Activated naive CD4-positive, alpha-beta T cell treated with anti-CD3 and anti-CD28 coated beads, Interleukin-2, amount 50 U/mL, for 24 hours (primary cell): Measurements from ENCODE around the gene ARSB.

Source experiments
- H3K27ac Mint-ChIP-seq: one replicate; pipeline ENCODE4 v1.8.0; 2021; ENCODE audit warnings: mild to moderate bottlenecking, mixed read lengths
- H3K27me3 Mint-ChIP-seq: one replicate; pipeline ENCODE4 v1.8.0; 2021; ENCODE audit warnings: mixed read lengths
- H3K36me3 Mint-ChIP-seq: one replicate; pipeline ENCODE4 v1.8.0; 2021; ENCODE audit warnings: mixed read lengths
- H3K4me1 Mint-ChIP-seq: one replicate; pipeline ENCODE4 v1.8.0; 2021; ENCODE audit warnings: mixed read lengths
- H3K4me3 Mint-ChIP-seq: one replicate; pipeline ENCODE4 v1.8.0; 2021; ENCODE audit warnings: mild to moderate bottlenecking, mixed read lengths
- H3K9me3 Mint-ChIP-seq: one replicate; pipeline ENCODE4 v1.8.0; 2021; ENCODE audit warnings: mixed read lengths

Gene ARSB

DNA sequence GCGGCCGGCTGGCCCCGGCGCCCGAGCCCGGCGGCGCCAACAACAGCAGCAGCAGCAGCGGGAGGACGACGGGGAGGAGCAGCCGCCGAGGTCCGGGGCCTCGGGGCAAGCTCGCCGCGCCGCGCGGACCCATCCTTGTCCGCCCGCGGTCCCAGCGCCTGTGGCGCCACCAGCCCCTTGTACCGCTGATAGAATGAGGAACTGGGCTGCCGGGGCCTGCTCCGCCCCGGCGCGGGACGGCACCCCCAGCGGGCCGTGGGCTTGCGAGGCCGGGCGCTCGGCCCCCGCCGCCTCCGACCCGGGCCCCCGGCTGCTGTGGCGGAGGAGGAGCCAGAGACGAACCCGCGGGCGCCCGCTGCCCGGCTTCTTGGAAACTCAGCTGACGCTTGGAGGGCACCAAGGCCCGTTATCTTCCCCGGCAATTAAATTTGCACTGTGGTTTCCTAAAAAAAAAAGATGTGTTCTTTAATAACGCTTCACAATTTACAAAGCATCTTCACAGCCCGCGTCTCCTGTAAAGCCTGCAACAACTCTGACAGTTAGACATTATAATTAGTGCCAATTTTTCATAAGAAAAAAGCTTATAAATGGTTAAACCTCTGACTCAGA, at the start of gene ARSB:
ARSB (minus strand) TSS at position 195 of the 609 bp plus-strand sequence; CDS start at position 133, 62 bp downstream.
- H3K27me3 Mint-ChIP-seq = no peaks in the 10 kb centered on the region
- H3K4me1 Mint-ChIP-seq = peaks cover 38% of the 10 kb centered on the region
- H3K27ac Mint-ChIP-seq = peak within 1 kb of the TSS; percentile 97

DNA sequence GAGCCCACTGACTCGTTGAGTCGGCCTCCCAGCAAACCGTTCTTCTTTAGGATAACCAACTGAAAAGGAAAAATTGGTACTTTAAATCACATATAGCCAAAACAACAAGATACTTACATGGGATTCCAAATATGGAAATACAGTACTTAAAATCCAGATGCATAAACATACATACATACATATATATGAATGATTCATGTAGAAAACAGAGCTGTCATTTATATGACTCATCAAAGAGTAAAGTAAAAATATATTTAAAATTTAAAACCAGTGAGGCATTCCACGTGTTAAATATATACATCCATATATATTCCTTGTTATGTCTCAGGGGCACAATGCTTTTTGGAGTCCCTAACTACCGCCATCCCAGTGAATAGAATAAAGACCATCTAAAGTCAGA, 47.7 kb upstream of the ARSB start:
- Mint-ChIP-seq H3K9me3 (no peaks in the 10 kb centered on the region), H3K27me3 (no peaks in the 10 kb centered on the region), H3K4me1 (no peaks in the 10 kb centered on the region), H3K27ac (no peak overlapping the region), H3K4me3 (no peak overlapping the region), H3K36me3 (no peaks in the 10 kb centered on the region)

More for the DNA sequence above, at the start of gene ARSB:
- H3K4me3 Mint-ChIP-seq = peak within 1 kb of the TSS; percentile 97
- H3K9me3 Mint-ChIP-seq = no peaks in the 10 kb centered on the region
- H3K36me3 Mint-ChIP-seq = no peaks in the 10 kb centered on the region

DNA sequence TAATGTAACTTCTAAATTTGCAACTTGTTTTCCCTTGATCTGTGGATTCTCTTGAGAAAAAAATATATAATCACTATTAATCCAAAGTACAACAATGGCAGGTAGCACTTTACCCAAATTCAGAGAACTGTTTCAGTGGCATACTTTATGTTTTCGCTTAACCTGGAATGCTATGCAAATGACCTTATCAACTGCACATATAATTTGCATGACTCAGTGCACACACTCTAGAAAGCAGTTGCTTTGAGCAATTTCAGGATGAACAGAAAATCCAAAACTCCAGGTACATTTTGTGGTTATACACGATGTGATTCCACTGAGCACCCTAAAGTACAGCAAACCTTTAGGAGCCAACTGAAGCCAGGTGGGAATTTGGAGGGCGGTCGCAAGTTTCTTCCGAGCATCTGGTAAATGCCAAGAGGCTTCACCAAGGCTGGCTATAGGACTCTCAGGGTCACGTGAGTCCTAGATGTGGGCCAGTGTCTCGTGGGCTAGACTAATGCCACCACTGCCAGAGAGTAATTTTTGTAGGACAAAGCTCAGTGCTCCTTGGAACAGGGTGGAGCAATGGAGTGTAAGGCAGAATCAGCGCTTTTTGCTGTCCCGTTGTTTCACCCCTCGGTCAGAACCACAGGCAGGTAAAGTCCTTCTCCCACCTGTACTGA, 47.1 kb upstream of the ARSB start:
- H3K27me3 Mint-ChIP-seq = no peaks in the 10 kb centered on the region
- no peaks in the 10 kb centered on the region for H3K36me3 Mint-ChIP-seq
- no peak overlapping the region for H3K27ac Mint-ChIP-seq
- no peaks in the 10 kb centered on the region for H3K4me1 Mint-ChIP-seq
- H3K4me3 Mint-ChIP-seq = no peak overlapping the region
- no peaks in the 10 kb centered on the region for H3K9me3 Mint-ChIP-seq

DNA sequence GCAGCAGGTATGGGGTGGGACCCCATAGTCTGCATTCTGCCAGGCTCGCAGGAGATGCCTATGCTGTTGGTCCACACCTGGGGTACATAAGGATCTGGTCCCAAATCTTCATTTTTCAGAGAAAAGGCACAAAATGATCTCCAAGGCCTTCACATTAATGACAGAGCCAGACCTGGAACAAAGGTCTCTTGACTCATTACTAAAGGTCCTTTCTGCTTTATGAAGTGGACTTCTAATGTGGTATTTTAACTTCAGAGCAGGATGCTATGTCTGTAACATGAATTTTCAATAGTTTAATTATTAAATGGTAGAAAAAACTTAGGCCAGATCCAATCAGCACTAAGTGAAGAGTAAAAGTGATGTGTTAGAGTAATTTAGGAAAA, 46.4 kb upstream of the ARSB start:
- H3K4me3 Mint-ChIP-seq = no peak overlapping the region
- no peak overlapping the region for H3K27ac Mint-ChIP-seq
- H3K9me3 Mint-ChIP-seq = no peaks in the 10 kb centered on the region

DNA sequence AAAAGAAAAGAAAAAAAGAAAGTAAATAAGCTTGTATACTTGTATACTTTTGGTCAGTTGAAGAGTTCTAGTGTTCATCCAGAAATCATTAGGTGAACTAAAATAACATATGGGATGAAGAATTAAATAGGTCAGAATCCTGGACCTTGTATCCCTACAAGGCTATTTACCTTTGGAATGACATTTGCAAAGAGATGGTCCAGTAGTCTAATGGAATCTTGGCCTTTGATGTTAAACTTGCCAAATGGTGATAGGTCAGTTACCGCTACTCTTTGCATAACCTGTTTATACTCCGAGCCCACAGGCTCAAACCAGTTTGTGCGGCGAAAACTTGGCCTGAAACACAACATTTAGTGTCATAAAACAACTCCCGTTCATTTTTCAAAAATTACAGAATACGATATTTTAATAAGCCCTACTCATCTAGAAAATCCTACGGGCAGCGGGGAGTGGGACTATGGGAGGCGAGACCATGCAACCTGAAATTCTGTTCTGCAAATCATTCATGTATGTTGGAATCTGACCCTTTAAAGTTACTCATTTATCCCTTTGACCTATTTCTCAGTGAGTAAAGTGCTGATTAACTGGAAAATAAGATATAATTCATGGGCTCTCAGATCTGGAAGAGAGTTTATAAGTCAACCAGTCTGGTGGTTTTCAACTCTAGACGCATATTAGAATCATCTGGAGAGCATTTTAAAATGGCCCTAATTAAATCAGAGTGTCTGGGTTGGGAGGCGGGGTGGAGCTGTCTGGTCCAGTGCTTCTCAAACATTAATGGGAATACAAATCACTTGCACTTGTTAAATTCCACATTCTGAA, 45.8 kb upstream of the ARSB start:
- Mint-ChIP-seq H3K4me3 (no peak overlapping the region), H3K27me3 (peaks cover 4% of the 10 kb centered on the region), H3K27ac (no peak overlapping the region)

More for the DNA sequence above, 46.4 kb upstream of the ARSB start:
- Mint-ChIP-seq H3K36me3 (no peaks in the 10 kb centered on the region), H3K4me1 (no peaks in the 10 kb centered on the region), H3K27me3 (peaks cover 2% of the 10 kb centered on the region)

DNA sequence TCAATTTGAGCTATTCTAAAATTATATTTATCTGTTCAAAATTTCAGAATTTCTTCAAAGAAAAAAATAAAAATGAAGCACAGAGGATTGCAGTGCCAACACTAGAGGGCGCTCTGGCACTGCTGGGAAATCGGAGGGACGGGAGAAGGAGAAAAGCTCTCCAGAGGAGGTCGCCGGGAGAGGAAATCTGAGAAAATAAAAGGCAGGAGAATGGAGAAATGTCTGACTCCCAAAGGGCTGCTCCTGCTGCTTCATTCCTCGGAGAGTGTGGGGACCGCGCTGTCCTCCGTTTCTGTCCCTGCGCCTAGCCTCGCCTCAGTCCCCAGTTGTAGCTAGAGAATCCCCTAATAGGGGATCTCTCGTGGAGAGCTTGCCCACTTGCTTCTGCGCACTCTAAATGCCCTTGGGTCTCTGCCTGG, 40.0 kb upstream of the ARSB start:
- Mint-ChIP-seq H3K27me3 (peaks cover 27% of the 10 kb centered on the region), H3K4me1 (peaks cover 18% of the 10 kb centered on the region), H3K9me3 (no peaks in the 10 kb centered on the region), H3K36me3 (no peaks in the 10 kb centered on the region), H3K27ac (no peak overlapping the region), H3K4me3 (peak overlapping the region; percentile 49)

More for the DNA sequence above, 45.8 kb upstream of the ARSB start:
- Mint-ChIP-seq H3K9me3 (no peaks in the 10 kb centered on the region), H3K4me1 (no peaks in the 10 kb centered on the region), H3K36me3 (no peaks in the 10 kb centered on the region)

DNA sequence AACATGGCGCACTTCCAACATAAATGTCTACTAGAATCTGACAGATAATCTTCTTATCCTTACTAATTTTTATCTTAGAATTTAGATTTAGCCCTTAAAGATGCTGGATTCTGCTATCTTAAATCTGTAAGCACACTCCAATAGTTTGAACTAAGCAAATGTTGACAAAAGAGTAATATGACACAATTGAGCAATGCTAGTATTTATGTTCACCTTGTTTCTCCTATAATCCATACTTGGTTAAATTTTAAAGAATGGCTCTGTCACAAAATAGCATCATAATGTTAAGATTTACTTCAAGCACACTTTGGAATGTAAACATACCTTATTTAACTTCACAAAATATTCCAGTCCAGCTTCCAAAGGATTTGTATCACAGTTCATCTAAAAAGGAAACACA, 38.8 kb upstream of the ARSB start:
- no peaks in the 10 kb centered on the region for H3K36me3 Mint-ChIP-seq
- no peak overlapping the region for H3K4me3 Mint-ChIP-seq
- H3K4me1 Mint-ChIP-seq = peaks cover 18% of the 10 kb centered on the region
- H3K27me3 Mint-ChIP-seq = peaks cover 35% of the 10 kb centered on the region
- no peak overlapping the region for H3K27ac Mint-ChIP-seq
- H3K9me3 Mint-ChIP-seq = no peaks in the 10 kb centered on the region

DNA sequence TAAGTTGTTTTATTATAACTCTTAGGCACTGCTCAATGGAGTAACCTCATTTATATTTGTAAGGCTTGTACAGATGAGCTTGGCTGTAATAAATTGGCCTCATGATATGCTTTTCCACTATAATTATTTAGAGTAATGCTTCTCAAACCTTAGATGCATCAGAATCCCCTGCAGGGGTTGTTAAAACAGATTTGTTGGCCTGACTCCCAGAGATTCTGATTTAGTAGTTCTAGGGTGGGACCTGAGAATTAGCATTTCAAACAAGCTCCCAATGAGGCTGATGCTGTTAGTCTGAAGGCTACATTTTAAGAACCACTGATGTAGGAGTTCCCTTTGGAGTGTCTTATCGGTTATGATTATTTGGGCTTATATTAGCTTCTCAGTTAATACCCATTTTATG, 38.2 kb upstream of the ARSB start:
- Mint-ChIP-seq H3K9me3 (no peaks in the 10 kb centered on the region), H3K27ac (no peak overlapping the region), H3K4me1 (peaks cover 18% of the 10 kb centered on the region), H3K36me3 (no peaks in the 10 kb centered on the region), H3K4me3 (no peak overlapping the region), H3K27me3 (peaks cover 35% of the 10 kb centered on the region)

DNA sequence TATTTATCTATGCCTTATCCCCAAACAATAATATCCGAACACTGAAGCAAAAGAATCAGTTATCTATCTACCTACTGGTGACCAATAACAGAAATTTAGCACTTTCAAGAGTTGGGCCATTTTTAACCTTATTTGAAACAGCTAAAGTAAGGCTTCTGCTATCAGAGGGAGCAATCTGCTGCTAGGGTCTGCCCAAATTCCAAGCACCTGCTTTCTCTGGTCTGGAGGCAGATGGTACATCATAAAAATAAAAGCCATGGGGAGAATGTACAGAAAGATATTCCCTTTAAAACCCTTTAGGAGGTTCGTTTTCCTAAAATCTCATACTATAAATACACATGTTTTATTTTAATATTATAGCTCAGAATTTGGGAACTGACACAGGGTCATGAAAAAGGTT, 37.7 kb upstream of the ARSB start:
- Mint-ChIP-seq H3K36me3 (no peaks in the 10 kb centered on the region), H3K27ac (no peak overlapping the region), H3K9me3 (no peaks in the 10 kb centered on the region), H3K4me1 (peaks cover 18% of the 10 kb centered on the region), H3K4me3 (no peak overlapping the region), H3K27me3 (peaks cover 36% of the 10 kb centered on the region)

DNA sequence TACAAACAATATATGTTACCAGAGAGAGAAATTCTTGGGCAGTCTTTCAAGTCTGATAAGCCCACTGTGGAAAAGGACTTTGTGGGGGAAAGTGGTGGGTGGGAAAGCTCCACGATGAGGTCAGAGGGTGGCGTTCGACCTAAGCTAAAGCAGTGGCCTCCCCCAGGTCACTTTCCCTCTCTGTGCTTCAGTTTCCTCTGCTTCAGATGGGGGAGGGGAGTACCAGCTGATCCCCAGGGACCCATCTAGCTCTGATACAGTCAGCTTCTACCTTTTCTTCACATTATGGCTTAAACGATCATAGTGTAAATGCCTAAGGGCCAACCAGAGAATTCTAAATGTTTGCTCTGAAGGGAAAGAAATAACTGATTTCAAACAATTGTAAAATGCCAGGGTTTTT, 36.6 kb upstream of the ARSB start:
- H3K9me3 Mint-ChIP-seq = no peaks in the 10 kb centered on the region
- no peaks in the 10 kb centered on the region for H3K36me3 Mint-ChIP-seq
- H3K4me1 Mint-ChIP-seq = peaks cover 18% of the 10 kb centered on the region
- no peak overlapping the region for H3K4me3 Mint-ChIP-seq
- peaks cover 42% of the 10 kb centered on the region for H3K27me3 Mint-ChIP-seq
- no peak overlapping the region for H3K27ac Mint-ChIP-seq

DNA sequence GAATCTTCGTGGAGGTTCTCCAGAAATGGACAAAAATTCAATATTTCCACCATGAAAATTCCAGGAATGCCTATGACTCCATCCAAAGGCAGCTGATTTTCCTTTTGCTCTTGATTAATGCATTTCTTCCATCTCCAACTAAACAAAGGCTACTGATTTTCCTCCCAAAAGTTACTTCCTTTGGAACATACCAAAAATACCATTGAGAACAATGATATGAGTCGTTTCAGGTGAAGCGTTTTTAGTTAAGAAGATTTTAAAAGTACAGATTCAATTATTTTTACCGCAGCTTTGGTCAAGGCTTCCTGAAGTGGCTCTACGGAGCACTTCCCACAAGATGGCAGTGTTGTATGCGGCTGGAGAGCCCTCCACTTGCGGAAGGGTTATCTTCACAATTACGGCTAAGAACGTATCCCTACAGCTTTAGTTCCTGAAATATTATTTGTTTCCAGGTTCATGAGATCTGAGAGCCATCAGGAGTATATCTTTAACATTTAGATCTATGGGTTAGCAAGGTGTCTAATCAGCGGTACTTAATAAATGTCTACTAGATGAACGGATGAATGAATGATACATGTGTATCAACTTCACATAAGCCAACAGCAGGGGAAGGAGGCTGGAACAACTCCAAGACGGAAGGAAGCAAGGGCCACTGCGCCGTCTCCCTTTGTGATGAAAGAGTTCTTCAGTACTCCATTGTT, 35.9 kb upstream of the ARSB start:
- Mint-ChIP-seq H3K4me3 (no peak overlapping the region), H3K27me3 (peaks cover 38% of the 10 kb centered on the region), H3K4me1 (peaks cover 18% of the 10 kb centered on the region), H3K9me3 (no peaks in the 10 kb centered on the region), H3K36me3 (no peaks in the 10 kb centered on the region), H3K27ac (no peak overlapping the region)

DNA sequence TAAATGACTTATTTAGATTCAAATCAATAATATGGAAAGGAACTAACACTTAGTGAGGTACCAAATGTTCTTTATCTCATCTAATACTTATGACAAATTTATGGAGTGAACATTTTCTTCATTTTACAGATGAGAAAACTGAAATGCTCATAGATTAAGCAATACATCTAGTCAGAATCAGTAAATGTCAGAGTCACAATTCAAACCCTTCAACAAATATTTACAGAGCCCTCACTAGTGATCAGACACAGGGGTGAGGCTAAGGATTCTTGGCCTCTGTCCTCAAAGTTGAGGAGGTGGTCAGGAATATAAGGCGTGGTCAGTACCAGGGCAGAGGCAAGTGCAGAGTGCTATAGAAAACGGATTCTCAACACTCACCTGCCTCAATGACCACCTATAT, 29.5 kb upstream of the ARSB start:
- Mint-ChIP-seq H3K4me3 (no peak overlapping the region), H3K36me3 (peaks cover 3% of the 10 kb centered on the region), H3K27me3 (peaks cover 18% of the 10 kb centered on the region), H3K9me3 (peaks cover 9% of the 10 kb centered on the region), H3K4me1 (no peaks in the 10 kb centered on the region), H3K27ac (no peak overlapping the region)

DNA sequence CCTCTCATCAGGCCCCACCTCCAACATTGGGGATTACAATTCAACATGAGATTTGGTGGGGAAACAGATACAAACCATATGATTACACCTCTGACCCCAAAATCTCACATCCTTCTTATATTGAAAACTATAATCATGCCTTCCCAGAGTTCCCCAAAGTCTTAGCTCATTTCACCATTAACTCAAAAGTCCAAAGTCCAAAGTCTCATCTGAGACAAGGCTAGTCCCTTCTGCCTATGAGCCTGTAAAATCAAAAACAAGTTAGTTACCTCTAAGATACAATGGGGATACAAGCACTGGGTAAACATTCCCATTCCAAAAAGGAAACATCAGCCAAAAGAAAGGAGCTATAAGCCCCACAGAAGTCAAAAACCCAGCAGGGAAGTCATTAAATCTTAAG, 26.8 kb upstream of the ARSB start:
- H3K4me3 Mint-ChIP-seq = no peak overlapping the region
- no peak overlapping the region for H3K27ac Mint-ChIP-seq
- H3K4me1 Mint-ChIP-seq = no peaks in the 10 kb centered on the region
- H3K36me3 Mint-ChIP-seq = peaks cover 4% of the 10 kb centered on the region
- peaks cover 6% of the 10 kb centered on the region for H3K27me3 Mint-ChIP-seq
- H3K9me3 Mint-ChIP-seq = peaks cover 9% of the 10 kb centered on the region

DNA sequence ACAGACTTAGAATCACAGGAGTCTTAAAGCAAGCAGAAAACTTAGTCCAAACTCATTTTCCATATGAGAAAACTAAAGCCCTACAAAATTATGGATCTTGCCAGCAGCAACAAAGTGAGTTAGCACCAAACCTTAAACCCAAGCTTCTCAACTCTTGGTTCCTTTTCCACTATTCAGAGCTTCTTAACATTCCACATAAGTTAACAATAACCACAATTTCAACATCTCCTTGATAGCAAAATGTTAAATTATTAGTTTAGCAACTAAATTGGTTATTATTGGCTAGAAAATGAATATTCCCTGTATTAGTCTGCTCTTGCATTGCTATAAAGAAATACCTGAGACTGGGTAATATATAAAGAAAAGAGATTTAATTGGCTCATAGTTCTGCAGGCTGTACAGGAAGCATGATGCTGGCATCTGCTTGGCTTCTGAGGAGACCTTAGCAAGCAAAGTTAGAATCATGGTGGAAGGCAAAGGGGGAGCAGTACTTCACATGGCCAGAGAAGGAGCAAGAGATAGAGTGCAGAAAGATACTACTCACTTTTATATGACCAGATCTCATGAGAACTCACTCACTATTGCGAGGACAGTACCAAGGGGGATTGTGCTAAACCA, 26.2 kb upstream of the ARSB start:
- Mint-ChIP-seq H3K27me3 (peaks cover 6% of the 10 kb centered on the region), H3K9me3 (peaks cover 9% of the 10 kb centered on the region), H3K4me3 (no peak overlapping the region), H3K27ac (no peak overlapping the region), H3K4me1 (no peaks in the 10 kb centered on the region), H3K36me3 (peaks cover 4% of the 10 kb centered on the region)

DNA sequence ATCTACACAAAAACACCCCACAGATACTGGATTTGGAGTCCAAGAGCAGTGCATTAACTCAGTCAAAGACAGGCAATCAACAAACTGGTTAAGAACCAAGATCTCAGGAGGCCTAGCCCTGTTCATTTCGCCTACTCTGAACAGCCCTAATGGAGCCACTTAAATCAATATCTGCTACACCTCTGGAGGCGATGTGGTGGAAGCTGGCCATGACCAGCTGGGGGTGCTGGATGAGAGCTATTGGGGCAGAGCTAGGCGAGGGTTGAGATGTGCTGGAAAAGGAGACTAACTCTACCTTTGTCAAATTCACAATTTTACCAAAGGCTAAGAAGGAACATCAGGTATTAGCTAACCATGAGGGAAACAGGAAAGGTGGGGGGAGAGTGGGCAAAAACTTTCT, 23.3 kb upstream of the ARSB start:
- Mint-ChIP-seq H3K4me1 (no peaks in the 10 kb centered on the region), H3K27ac (no peak overlapping the region), H3K36me3 (peaks cover 4% of the 10 kb centered on the region), H3K27me3 (no peaks in the 10 kb centered on the region), H3K9me3 (peaks cover 7% of the 10 kb centered on the region), H3K4me3 (no peak overlapping the region)
